Ishikawa (cell line): Measurements from ENCODE around the gene DPP4.

Source experiments
- EP300 ChIP-seq: IDR thresholded peaks from 2 replicates; pipeline ENCODE4 v1.6.1; 2012; ENCODE audit warnings: borderline replicate concordance
- TEAD4 ChIP-seq: IDR thresholded peaks from 2 replicates; pipeline ENCODE4 v1.6.1; 2012
- YY1 ChIP-seq: IDR thresholded peaks from 2 replicates; pipeline ENCODE4 v1.6.1; 2012; ENCODE audit warnings: low read depth

- TF ChIP-seq EP300 (no peak), TEAD4 (no peak), YY1 (no peak)
These were observed 36.1 kb downstream of the DPP4 start for GRCh38 chr2:162037886-162038285.
